Cardiac fibroblast (primary cell): ENCODE results near the gene ADAMTSL2.

Experiments
- DNase-seq, 2 donors: peaks; one replicate each; pipeline versions ENCODE4 v3.0.0 to v3.0.0-alpha.2; 2010; ENCODE audit warnings: low read depth in 2 of 2
- H3K4me3 ChIP-seq, 2 donors: replicated peaks in 1 of 2; 1 replicate in 1 of 2; 2 replicates in 1 of 2; pipeline ENCODE4 v1.5.1; 2011; ENCODE audit warnings: low read depth in 2 of 2, low read length in 2 of 2, mild to moderate bottlenecking in 2 of 2, moderate library complexity in 1 of 2
- CTCF ChIP-seq: IDR thresholded peaks from one replicate; pipeline ENCODE4 v1.5.1; 2011; ENCODE audit warnings: low read depth, mild to moderate bottlenecking, low read length, inconsistent platforms

Gene ADAMTSL2

GRCh38 chr9:133538851-133539833 lies 4.6 kb downstream of the ADAMTSL2 start:
- peak; percentile 21 to 29 for DNase-seq
- no peak overlapping the region for H3K4me3 ChIP-seq
- TF ChIP-seq CTCF: no peak

DNA sequence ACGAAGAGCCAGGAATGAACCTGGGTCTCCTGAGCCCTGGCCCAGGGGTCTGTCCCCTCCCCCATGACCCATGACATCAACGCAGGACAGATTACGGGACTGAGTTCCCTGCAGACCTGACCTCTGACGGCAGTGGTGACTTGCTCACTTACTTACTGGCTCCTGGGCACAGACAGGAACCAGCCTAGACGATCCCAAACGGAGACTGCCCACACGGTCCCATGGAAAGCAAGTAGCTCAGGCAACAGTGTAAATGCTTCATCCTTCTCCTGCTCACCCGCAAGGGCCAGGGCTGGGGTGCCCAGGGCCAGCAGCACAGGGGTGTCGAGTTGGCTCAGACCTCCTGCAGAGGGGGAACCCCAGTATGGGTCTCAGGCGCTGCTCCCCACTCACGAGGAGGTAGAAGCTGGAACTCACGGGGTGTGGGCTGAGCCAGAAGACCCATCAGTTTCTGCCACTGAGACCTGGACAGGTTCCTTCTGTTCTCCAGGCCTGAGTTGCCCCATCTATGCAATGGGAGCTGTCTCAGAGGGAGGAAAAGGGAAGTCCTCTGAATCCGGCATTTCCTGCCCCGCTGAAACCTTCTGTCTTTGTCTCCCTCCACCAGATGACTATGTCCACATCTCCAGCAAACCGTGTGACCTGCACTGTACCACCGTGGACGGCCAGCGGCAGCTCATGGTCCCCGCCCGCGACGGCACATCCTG lies 5.6 kb downstream of the ADAMTSL2 start:
- TF ChIP-seq CTCF: no peak
- no peak for DNase-seq
- no peak overlapping the region for H3K4me3 ChIP-seq

- no peak for DNase-seq
- H3K4me3 ChIP-seq: no peak overlapping the region
- no peak for TF ChIP-seq CTCF
These were observed 6.2 kb downstream of the ADAMTSL2 start for GRCh38 chr9:133540698-133541025.

DNA sequence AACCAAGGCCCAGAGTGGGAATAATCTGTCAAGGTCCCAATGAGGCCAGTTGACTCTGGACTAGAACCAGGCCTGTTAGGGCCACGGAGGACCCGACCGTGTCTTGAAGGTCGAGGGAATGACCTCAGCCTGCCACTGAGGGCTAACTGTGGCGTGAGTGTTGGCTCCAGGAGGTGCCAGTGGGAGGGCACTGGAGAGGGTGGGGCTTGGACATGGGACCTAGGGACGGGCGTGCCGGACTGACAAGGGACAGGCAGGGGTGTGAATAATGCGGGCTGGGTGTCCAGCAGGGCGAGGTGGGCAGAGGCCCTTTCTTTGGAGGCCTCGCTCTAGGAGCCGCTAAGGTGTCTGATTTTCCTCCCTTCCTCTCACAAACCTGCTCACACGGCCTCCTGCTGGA lies 7.5 kb downstream of the ADAMTSL2 start:
- no peak for DNase-seq
- no peak for TF ChIP-seq CTCF
- H3K4me3 ChIP-seq: no peak overlapping the region

- DNase-seq: no peak
- TF ChIP-seq CTCF: no peak
- no peak overlapping the region for H3K4me3 ChIP-seq
These were observed 9.4 kb downstream of the ADAMTSL2 start for GRCh38 chr9:133543772-133544467.

DNA sequence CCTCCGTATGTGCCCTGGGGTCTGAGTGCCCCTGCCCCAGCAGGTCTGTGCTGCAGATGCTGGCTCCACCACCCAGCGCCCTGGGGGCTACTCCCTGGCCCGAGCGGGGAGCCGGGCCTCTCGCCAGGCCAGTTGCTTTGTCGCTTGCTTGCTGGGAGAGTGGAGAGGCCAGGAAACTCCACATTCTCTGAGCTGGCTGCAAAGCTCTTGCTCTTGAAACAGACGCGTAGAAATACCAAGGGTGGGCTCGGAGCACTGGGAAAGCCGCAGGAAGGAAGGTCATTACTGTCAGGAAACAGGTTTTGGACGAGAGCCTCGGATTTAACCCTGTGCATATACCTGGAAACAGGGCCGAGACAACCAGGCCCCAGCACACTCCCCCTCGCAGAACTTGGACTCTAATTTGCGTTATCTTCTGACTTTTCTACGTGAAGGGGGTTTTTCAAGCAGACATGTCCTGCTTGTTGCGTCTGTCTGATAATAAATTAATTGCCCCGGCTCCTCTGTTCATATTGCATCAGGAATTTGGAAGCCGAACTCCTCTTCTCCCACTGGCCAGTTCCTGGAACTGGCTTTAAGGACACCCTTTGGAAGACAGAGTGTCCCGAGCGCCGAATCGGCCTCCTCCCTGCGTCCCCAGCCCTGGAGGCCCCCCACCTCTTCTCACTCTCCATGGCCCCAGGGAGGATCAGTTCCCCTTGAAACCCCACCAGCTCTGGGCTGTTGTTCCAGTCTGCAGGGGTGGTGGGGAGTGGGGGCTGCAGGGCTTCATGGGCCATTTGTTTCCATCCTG lies 11.2 kb downstream of the ADAMTSL2 start:
- no peak overlapping the region for H3K4me3 ChIP-seq
- TF ChIP-seq CTCF: no peak
- DNase-seq: peak in 1 of 2 donors; percentile 47
